IMR-90 (cell line): ENCODE data around the gene MT1E.

ENCODE experiments used
- MAFK ChIP-seq: IDR thresholded peaks from 2 replicates; pipeline ENCODE4 v1.6.1; 2012; ENCODE audit warnings: low read depth, low read length, improper control_type of control experiment
- POLR2A ChIP-seq: IDR thresholded peaks from 2 replicates; pipeline ENCODE4 v1.6.1; 2012; ENCODE audit warnings: mild to moderate bottlenecking, low read depth, low read length
- RAD21 ChIP-seq: IDR thresholded peaks from 2 replicates; pipeline ENCODE4 v1.6.1; 2012; ENCODE audit warnings: low read length, improper control_type of control experiment
- RFX5 ChIP-seq: IDR thresholded peaks from 2 replicates; pipeline ENCODE4 v1.8.0; 2012; ENCODE audit warnings: low read depth, mild to moderate bottlenecking, low read length, moderate library complexity
- SMC3 ChIP-seq: fragments of 150-350 bp; IDR thresholded peaks from 2 replicates; pipeline ENCODE4 v1.6.1; 2016; ENCODE audit warnings: low read depth, mild to moderate bottlenecking, antibody characterized with exemption, low read length, moderate library complexity
- TF ChIP-seq, protein P1 (sequence below): conservative IDR thresholded peaks from 2 replicates; pipeline ENCODE4 v1.5.1; 2012; ENCODE audit warnings: mild to moderate bottlenecking, low read depth, low read length, improper control_type of control experiment
- TF ChIP-seq, protein P2 (sequence below): fragments of 150-350 bp; IDR thresholded peaks from 2 replicates; pipeline ENCODE4 v1.6.1; 2017; ENCODE audit warnings: mild to moderate bottlenecking, antibody characterized with exemption, low read length, low read depth

DNA sequence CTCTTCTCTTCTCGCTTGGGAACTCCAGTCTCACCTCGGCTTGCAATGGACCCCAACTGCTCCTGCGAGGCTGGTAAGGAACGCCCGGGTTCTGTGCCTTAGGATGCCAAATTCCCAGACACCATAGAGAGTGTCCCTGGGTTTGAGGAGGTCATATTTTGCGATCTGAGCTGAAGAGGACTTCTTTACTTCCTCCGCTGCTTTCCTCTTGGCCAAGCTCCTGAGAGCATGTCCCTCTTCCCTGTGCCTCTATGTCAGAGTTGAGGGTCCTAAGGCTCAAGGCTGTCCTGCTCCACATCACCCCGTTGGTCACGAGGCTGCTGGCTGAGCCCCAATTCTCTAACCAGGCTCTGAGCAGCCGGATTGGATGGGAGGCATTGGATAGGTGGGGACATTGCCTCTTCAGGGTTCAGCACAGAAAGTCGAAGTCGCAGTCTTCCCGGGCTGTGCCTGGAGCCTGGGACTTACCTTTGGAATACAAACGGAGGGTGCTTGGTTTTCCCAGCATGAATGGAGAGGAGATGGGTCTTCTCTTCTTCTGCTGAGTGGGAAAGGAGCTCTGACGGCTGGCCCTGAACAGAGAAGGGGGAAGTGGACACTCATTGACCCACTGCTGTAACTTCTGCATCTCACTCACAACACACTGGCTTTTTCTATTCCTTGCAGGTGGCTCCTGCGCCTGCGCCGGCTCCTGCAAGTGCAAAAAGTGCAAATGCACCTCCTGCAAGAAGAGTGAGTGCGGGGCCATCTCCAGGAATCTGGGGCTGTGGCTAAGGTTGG, 44.4 kb downstream of the MT1E start:
- TF ChIP-seq POLR2A, result no peak
- TF ChIP-seq, protein P1, sequence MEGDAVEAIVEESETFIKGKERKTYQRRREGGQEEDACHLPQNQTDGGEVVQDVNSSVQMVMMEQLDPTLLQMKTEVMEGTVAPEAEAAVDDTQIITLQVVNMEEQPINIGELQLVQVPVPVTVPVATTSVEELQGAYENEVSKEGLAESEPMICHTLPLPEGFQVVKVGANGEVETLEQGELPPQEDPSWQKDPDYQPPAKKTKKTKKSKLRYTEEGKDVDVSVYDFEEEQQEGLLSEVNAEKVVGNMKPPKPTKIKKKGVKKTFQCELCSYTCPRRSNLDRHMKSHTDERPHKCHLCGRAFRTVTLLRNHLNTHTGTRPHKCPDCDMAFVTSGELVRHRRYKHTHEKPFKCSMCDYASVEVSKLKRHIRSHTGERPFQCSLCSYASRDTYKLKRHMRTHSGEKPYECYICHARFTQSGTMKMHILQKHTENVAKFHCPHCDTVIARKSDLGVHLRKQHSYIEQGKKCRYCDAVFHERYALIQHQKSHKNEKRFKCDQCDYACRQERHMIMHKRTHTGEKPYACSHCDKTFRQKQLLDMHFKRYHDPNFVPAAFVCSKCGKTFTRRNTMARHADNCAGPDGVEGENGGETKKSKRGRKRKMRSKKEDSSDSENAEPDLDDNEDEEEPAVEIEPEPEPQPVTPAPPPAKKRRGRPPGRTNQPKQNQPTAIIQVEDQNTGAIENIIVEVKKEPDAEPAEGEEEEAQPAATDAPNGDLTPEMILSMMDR, result no peak
- TF ChIP-seq RFX5, result no peak
- TF ChIP-seq SMC3, result no peak
- no peak for TF ChIP-seq RAD21
- TF ChIP-seq, protein P2, sequence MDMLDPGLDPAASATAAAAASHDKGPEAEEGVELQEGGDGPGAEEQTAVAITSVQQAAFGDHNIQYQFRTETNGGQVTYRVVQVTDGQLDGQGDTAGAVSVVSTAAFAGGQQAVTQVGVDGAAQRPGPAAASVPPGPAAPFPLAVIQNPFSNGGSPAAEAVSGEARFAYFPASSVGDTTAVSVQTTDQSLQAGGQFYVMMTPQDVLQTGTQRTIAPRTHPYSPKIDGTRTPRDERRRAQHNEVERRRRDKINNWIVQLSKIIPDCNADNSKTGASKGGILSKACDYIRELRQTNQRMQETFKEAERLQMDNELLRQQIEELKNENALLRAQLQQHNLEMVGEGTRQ, result no peak
- no peak for TF ChIP-seq MAFK
